Left renal pelvis (tissue), 4 donors: ENCODE measurements around the gene GATA2. TPM values are rescaled to one million over a fixed set of nuclear protein-coding genes. Genes with fewer than 3 reads are reported as not detected.

Experiments
- DNase-seq, 4 donors: peaks; one replicate each; pipeline ENCODE4 v3.0.0-alpha.2; 2013; ENCODE audit warnings: low read depth in 4 of 4, low spot score in 3 of 4
- polyA plus RNA-seq, 4 donors: library from polyadenylated mRNA; unstranded; fragments of 120-200 nt; gene quantifications; one replicate each; pipeline ENCODE4 v1.2.1, GENCODE V29; 2013; ENCODE audit not compliant: insufficient read length in 4 of 4

Gene GATA2
- polyA plus RNA-seq, result 10 to 100 TPM in 3 of 4 donors, 1 to 10 TPM in 1; 3.3 to 58.4 (median 42.6) TPM

DNA sequence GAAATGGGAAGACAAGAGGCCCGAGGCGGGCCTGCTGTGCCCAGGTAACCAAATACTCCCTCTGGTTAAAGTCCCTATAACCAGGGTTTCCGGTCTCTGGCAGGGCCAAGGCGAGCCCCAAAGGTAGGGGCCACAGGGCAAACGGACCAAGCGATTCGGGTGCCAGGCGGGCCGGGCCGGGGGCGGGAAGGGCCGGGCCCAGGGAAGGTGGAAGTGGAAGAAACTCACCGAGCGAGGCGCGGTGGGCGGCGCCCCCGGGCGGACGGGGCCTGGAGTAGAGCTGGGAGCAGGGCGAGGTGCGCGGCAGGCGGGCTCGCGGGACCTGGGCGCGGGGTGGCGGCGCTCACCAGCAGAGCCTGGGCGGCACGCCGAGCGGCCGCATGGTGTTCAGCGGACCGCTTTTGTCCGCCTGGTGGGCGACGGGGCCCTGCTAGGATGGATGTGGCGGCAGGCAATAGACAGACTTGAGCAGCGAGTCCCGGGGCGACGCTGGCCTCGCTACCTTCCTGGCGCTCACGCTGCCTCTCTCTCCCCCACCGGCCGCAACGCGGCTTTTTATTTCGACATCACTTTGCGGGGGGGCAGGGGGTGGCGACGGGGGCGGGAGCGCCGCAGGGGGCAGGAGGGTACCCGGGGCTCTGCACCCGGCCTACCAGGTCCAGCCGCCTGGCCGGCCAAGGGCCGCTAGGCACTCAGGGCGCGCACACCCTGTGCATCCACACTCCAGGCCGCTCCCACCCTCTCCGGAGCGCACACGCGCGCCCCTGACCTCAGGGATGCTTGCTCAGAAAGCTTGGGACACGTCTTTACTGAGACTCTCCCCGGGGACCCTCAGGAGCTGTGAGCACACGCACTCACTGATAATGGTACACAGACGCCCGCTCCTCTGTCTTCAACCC is at the start of gene GATA2:
Gene GATA2, minus strand, starts transcription at position 531 of the 899 bp plus-strand sequence. CDS start 6,170 bp downstream, outside the sequence.
- no peak for DNase-seq

DNA sequence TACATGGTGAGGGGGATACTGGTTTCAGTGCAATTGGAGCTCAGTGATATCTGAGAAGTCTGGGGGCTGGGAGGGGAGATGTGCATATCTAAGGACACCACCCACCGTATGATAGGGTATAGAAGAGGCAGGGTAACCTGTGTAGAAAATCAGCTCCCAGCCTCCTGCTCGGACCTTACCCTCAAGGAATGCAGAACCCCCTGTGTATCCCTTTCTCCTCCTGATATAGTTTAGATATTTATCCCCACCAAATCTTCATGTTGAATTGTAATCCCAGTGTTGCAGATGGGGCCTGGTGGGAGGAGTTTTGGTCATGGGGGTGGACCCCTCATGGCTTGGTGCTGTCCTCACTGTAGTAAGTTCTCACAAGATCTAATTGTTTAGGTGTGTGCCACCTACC is 48.2 kb upstream of the GATA2 start:
- no peak for DNase-seq

DNA sequence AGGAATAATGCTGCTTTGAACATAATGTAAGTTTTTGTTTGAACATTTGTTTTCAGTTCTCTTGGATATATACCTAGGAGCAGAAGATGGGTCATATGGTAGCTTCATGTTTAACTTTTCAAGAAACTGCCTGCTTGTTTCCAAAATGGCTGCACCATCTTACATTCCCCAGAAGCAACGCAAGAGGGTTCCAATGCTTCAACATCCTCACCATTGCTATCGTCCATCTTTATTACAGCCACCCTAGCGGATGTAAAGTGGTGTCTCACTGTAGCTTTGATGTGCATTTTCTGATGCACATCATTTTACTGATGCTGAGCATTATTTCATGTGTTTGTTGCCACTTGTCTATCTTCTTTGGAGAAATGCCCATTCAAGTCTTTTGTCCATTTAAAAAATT is 46.4 kb upstream of the GATA2 start:
- DNase-seq, result no peak

DNA sequence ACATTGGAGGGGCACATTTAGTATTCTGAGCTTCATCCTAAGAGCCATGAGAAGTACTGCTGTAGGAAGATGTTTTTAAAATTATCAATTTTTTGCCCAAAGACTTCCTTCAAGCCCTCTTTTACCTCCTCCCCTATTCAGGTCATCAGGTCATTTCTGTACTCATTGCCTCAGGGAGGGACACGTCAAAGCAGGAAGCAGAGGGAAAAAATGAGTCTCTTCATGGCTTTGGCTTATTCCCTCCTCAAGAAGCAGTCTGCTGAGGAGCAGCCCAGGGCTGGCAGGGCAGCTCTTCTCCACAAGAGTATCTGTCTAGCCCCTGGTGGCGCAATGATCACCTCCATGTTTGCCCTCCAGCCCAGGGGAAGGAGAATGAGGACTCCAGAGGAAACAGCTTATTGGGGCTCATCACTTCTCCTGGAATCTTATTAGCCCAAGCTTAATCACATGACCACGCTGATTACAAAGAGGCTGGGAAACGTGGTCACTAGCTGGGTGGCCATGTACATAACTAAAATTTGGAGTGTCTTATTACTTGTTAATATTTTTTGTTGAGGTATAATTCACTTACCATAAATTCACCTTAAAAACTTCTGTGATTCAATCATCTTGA is 44.2 kb upstream of the GATA2 start:
- DNase-seq, result no peak

DNA sequence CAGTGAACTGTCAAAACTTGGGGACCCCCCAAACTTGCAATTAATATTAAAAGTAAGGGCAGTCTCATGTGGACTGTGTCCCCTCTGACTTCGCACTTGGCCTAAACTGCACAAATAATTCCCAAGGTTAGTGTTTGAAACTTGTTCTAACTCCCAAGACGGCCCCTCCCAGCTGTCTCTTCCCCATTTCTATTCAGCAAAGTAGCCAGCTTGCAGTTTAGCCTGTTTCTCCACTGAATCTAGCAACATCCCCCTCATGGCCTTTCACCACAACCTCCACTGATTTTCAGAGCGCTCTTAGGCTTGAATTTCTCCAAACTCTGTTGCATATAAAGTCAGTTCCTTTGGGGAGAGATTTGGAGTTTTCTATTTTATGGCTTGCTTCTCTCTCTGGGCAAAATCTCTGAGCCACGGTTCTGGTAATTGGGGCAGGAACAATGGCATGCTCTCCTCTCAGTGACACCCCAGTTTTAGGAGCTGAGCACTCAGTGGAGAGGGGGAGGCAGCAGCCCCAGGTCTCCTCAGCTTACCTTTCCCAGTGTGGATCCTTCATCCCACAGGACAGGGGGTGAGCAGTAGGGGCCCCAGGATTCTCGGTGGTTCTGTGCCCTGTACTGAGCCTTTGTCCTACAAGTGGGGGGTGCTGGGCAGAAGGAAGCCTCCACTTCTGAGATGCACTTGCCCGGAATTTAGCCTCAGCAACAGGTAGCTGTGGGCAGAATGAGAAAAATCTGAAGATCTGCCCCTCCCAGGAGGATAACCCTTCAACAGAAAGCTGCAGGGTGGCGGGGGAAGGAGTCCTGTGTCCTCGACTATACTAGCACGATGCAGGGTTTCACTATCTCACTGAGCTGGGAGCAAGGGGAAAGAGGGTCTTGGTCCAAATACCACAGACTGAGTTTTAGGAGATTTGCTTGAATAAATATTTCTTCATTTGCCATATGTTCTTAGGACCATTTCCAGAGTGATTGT is 39.3 kb upstream of the GATA2 start:
- DNase-seq, result no peak

DNA sequence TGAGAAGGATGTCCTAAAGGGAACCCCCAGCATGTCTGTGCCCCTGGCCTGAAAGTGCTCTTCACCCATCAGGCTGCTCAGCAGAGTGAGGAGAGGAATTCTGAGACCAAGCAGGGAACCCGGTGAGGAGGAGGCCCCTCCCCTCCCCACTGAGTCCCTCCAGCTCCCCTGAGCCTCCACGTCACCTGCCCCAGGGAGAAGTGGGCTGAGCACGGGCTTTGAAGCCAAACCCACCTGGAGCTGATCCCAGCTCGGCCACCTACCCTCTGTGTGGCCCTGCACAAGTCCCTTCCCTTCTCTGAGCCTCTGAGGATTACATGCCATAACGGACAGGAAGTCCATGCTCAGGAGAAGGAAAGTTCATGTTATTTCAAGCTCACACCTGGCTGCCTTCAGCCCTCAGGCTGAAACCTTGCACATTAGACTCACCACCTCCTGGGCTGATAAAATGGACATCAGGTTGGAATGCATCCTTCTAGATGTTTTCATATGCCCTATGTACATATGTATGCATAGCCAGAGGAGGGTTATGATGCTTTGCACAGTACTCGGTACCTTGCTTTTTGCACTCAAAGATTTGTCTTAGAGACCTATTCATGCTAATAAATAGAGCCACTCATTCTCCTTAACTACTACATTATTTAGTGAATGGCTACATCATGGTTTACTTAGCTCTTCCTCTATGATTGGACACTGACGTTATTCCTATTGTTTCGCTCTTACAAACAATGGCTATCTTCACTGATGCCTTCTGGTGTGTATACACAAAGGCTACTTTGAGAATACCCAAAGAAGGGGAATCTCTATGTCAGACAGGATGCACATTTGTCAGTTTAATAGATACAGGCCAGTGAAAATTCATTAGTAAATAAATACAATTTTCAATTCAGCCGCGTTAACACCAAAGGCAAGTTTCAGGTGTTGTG is 31.6 kb upstream of the GATA2 start:
- DNase-seq, result no peak

DNA sequence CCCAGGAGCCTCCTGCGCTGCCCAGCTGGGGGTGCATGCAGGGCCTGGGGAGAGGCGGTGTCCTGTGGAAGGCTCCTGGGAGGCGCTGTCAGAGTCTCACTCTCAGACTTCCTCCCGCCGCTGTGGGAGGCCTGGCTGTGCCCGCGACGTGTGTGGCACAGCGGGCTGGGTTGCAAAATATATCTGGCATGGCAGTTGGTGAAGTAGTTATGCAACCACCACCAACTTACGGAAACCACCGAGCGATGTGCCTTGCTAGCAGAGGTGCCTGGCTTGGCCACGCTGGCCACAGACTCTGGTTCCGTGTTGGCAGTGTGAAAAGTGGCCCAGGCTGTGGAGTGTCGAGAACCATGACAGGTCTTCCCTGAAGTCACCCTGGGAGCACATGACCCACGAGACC is 30.6 kb upstream of the GATA2 start:
- no peak for DNase-seq

DNA sequence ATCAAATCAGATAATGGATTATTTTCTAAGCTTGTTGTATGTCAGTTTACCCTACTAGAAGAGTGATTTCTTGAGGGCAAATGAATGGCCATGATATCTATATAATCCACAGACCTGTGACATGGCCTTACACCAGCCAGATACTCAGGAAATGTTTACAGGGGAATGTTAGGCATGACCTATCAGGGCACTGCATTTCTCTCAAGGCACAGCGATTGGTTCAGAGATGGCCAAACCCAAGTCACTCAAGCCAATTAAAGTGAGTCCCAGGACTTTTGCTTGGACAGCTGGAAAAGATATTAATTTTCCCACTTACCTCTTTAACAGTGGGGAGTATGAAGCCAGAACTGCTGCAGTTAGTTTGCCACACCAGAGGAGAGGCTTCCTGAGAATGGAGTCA is 28.7 kb upstream of the GATA2 start:
- no peak for DNase-seq

DNA sequence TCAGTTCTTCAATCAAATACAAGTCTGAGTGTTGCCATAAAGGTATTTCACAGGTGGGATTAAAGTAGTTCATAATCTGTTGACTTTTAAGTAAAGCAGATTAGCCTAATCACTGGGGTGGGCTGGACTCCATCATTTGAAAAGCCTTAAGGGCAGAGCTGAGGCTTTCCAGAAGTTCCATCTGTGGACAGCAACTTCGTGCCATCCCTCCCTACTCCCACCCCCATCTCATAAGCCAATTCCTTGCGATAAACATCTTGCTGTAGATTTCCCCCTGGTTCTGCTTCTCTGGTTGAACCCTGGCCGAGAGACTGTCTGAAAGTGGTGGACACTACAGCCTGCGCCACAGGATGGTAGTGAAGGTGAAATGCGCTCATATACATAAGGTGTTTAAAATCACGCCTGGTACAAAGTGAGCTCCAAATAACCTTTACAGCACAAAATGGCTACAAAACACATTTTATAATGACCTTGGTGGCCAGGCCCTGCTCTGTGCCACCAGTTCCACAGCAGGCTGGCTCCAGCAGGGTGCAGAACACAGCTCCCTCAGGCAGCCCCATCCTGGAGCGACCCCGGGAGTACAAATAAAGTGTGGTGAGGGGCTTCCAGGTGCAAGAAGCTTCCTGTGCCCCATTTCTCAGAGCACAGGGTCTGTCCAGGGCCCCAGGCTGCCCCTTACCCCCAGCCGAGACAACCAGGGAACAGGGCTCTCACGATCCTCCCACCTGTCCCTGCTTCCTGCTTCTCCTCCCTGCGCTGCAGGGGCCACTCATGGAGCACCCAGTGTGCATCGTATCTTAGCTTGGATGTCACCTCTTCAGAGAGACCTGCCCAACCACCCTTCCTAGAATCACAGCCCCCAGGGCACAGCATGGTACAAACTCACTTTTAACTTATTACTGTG is 25.8 kb upstream of the GATA2 start:
- DNase-seq, result no peak

DNA sequence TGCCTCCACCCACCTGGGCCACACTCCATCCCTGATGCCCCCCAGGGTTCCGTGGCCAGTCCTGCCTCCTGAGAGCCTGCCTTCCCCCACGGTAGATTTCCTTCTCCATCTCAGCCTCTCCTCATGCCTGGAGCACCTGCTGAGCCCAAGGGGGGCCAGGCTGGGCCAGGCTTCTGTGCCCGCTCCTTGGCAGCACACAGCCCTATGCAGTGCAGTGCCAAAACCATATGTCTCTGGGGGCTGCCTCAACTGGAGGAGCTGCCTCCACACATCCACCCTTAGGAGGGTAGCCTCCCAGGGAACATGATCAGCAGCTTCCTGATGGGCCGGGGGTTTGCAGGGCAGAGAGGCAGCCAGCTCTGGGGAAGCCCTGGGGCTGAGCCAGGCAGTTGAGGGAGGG is 24.6 kb upstream of the GATA2 start:
- no peak for DNase-seq

DNA sequence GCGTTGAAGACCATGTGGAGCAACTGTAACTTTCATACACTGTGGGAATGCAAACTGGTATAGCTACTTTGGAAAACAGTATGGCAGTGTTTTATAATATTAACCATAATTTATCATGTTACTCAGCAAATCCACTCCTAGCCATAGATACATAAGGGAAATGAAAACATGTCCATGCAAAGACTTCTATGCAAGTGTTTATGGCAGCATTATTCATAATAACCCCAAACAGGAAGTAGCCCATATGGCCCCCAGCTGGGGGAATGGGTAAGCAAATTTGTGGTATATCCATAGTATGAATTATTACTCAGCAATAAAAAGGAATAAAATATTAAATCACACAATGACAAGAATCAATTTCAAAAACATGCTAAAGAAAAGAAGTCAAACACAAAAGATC is 23.0 kb upstream of the GATA2 start:
- no peak for DNase-seq

DNA sequence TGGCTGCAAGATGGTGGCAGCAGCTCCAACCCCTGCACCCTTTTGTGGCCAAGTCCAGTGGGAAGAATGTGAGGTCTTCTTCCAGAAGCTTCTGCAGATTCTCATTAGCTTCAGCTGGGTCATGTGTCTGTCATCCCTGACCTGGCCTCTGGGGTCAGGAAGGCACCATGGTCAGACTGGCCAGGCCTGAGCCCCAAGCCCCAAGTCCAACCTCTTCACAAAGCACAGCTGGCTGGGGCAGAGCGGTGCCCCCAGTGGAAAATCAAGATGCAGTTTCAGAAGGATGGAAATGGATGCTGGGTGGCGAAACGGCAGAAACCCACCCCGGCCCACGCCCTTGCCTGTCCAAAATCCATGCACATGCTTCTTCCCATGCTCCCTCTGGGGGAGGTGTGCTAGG is 15.9 kb upstream of the GATA2 start:
- DNase-seq, result no peak

DNA sequence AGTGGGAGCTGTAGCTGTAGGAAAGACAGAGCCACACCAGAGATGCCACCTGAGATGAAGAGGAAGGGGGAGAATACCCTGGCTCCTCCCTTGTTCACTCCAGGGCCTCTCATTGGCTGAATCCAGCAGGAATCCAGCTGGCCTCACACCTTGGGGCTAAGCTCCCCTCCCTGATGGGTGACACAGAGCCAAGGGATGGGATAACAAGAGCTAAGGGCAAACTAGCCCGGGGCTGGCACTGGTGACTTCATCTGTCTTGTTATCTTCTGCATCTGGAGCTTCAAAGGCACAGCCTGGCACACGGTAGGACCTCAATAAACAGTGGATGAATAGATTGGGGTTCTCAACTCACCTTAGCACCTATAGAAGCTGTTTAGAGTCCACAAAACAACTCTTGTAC is 13.8 kb upstream of the GATA2 start:
- no peak for DNase-seq

DNA sequence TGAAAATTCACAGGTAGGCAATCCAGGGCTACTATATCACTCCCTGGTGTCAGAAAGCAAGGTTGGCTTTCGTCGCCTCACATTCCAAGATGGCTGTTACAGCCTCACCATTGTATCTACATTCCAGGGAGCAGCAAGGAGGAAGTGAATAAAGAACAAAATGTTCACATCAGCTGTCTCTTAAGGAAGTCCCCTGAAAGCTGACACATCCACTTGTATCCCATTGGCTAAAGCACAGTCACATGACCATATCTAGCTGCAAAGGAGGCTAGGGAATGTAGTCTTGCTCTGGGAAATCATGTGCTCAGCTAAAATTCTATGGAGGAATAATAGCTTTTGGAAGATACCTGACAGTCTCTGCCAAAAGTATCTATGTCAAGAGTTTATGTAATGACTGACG is 12.8 kb upstream of the GATA2 start:
- DNase-seq, result no peak

DNA sequence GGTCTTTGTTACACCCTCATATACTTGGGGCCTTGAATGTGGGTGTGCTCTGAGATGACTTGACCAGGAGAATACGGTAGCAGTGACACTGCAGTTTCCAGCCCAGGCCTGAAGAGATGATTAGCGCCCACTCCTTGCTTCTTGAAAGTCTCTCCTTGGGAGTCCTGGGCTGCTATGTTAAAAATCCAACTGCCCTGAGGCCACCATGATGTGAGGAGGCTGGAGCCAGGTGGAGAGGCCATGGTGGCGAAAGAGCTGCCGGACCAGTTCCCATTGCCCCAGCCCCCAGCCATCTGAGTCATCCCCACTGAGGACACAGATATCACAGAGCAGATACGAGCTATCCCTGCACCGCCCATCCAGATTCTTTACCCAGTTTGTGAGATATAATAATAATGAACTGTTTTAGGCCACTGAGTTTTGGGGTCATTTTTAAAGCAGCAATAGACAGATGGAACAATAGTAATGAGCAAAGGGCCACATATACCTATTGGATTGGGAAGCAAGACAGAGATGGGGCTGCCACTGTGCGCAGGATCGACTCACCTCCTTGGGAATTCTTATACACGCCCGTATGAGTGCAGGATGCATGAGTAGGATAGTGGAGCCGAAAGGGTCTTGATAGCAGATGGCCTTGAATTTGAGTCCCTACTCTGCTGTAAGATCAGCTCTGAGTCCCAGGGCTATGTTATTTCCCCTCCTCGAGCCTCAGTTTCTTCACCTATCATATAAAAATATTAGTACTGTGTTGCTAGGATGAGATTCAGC is 12.1 kb upstream of the GATA2 start:
- no peak for DNase-seq

DNA sequence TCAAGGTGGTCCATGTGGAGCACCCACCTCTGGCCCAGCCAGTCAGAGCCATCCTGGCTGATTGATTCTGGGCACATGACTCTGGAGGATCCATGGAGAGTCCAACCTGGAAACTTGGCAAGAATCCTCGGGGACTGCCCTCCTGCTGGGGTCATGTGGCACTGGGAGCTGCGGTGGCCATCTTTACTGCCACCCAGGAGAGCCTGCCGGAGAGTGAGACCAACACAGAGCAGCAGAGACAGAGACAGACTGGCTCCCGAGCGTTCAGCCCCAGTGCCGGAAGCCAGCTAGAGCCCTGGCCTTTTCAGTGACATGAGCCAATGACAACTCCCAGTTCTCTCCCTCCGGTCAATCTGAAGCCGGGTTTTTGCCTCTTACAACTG is 11.5 kb upstream of the GATA2 start:
- DNase-seq, result no peak

DNA sequence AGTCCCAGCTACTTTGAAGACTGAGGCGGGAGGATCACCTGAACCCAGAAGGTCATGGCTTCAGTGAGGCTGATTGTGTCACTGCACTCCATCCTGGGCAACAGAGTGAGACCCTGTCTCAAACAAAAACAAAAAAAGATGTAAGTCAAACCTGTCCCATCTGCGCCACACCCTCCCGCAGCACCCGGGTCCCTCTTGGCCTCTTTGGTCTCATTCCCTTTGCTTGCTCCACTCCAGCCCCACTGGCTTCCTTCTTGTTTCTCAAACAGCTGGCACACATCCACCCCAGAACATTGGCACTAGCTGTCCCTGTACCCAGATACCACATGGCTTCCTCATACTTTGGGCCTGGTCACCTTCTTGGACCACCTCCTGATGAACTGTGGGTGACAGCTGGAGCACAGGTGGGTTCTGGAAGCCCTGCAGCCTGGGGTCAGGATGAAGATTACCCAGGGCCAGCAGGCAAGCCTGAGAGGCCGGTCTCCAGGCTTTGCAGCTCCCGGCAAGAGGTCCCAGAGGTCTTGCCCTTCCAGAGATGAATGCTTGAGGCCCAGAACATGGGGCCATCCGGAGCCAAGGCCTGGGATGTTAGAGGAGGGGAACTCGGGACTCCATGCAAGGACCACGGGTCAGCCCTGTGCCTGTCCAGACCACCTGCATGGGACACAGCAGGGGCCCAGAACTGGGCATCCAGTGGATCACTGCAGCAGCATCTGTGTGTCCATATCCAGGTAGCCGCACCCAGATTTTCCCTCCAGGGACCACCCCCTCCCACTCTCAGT is 10.9 kb upstream of the GATA2 start:
- no peak for DNase-seq
